Measurements from ENCODE around the gene LRP4. TPM values are rescaled to one million over a fixed set of nuclear protein-coding genes. Genes with fewer than 3 reads are reported as not detected.
"Not testable (repeated sequence)": the region's sequence is repeated elsewhere in the genome, so short reads cannot be mapped to it uniquely, and the experiment has no call there.

LRP4 gene
- total RNA-seq: 23.5 and 24.5 TPM in 2 replicates
- long read RNA-seq, partial matches to known transcripts: 3 of 7 reads
- long read RNA-seq, other reads (novel, unspliced or antisense): 4 of 7 reads

- no peak for TF ChIP-seq CTCF (conservative IDR thresholded peaks at IDR 0.05)
- Mint-ChIP-seq H3K27me3 (ENCODE audit: low read depth) (peaks cover 4% of the 10 kb centered on the region), H3K4me3 (peak within 1 kb of the TSS; percentile 96), H3K36me3 (ENCODE audit: low read depth) (no peaks in the 10 kb centered on the region), H3K9me3 (no peaks in the 10 kb centered on the region), H3K27ac (ENCODE audit: unreplicated experiment) (peak within 1 kb of the TSS; percentile 70), H3K4me1 (peaks cover 46% of the 10 kb centered on the region)
- peak; percentile 39 for DNase-seq (ENCODE audit: low read depth, low spot score)
Measured at GRCh38 chr11:46918083-46918787, at the start of gene LRP4. Gene LRP4, minus strand, starts transcription at chr11:46918550. Its CDS starts 171 bp downstream, at chr11:46918379.

- no peaks in the 10 kb centered on the region for H3K27me3 Mint-ChIP-seq (ENCODE audit: low read depth)
- H3K9me3 Mint-ChIP-seq: peaks cover 7% of the 10 kb centered on the region
- H3K27ac Mint-ChIP-seq (ENCODE audit: unreplicated experiment): no peak overlapping the region
- H3K36me3 Mint-ChIP-seq (ENCODE audit: low read depth): peaks cover 15% of the 10 kb centered on the region
- no peak overlapping the region for H3K4me3 Mint-ChIP-seq
- no peak for DNase-seq (ENCODE audit: low read depth, low spot score)
- no peaks in the 10 kb centered on the region for H3K4me1 Mint-ChIP-seq
- no peak for TF ChIP-seq CTCF (conservative IDR thresholded peaks at IDR 0.05)
Measured at GRCh38 chr11:46967962-46968361, 49.6 kb upstream of the LRP4 start.

- H3K36me3 Mint-ChIP-seq (ENCODE audit: low read depth): peaks cover 22% of the 10 kb centered on the region
- H3K9me3 Mint-ChIP-seq: peaks cover 8% of the 10 kb centered on the region
- H3K27me3 Mint-ChIP-seq (ENCODE audit: low read depth): no peaks in the 10 kb centered on the region
- no peak overlapping the region for H3K4me3 Mint-ChIP-seq
- no peak for TF ChIP-seq CTCF (conservative IDR thresholded peaks at IDR 0.05)
- no peak for DNase-seq (ENCODE audit: low read depth, low spot score)
- no peak overlapping the region for H3K27ac Mint-ChIP-seq (ENCODE audit: unreplicated experiment)
- no peaks in the 10 kb centered on the region for H3K4me1 Mint-ChIP-seq
Measured at GRCh38 chr11:46966773-46967172, 48.4 kb upstream of the LRP4 start.

- Mint-ChIP-seq H3K27ac (ENCODE audit: unreplicated experiment) (peak overlapping the region; percentile 50), H3K27me3 (ENCODE audit: low read depth) (no peaks in the 10 kb centered on the region), H3K4me1 (no peaks in the 10 kb centered on the region), H3K36me3 (ENCODE audit: low read depth) (peaks cover 44% of the 10 kb centered on the region), H3K9me3 (peaks cover 8% of the 10 kb centered on the region), H3K4me3 (no peak overlapping the region)
- DNase-seq (ENCODE audit: low read depth, low spot score): no peak
- no peak for TF ChIP-seq CTCF (conservative IDR thresholded peaks at IDR 0.05)
Measured at GRCh38 chr11:46963844-46964243, 45.5 kb upstream of the LRP4 start.

GRCh38 chr11:46961886-46962285 lies 43.5 kb upstream of the LRP4 start:
- not testable (repeated sequence) for H3K4me3 Mint-ChIP-seq; H3K4me1 Mint-ChIP-seq; DNase-seq (ENCODE audit: low read depth, low spot score); H3K27ac Mint-ChIP-seq (ENCODE audit: unreplicated experiment); H3K27me3 Mint-ChIP-seq (ENCODE audit: low read depth)
- H3K36me3 Mint-ChIP-seq (ENCODE audit: low read depth): peaks cover 50% of the 10 kb centered on the region
- peaks cover 12% of the 10 kb centered on the region for H3K9me3 Mint-ChIP-seq

GRCh38 chr11:46961041-46961440 lies 42.7 kb upstream of the LRP4 start:
- no peak for DNase-seq (ENCODE audit: low read depth, low spot score)
- no peak overlapping the region for H3K27ac Mint-ChIP-seq (ENCODE audit: unreplicated experiment)
- H3K27me3 Mint-ChIP-seq (ENCODE audit: low read depth): no peaks in the 10 kb centered on the region
- no peaks in the 10 kb centered on the region for H3K4me1 Mint-ChIP-seq
- H3K4me3 Mint-ChIP-seq: no peak overlapping the region
- H3K36me3 Mint-ChIP-seq (ENCODE audit: low read depth): peaks cover 50% of the 10 kb centered on the region
- TF ChIP-seq CTCF (conservative IDR thresholded peaks at IDR 0.05): no peak
- peaks cover 12% of the 10 kb centered on the region for H3K9me3 Mint-ChIP-seq
